ENCODE results near the gene ZFYVE28. TPM values are rescaled to one million over a fixed set of nuclear protein-coding genes. Genes with fewer than 3 reads are reported as not detected.

Gene ZFYVE28
- total RNA-seq, 6 donors from 2014 or later: 10.8 to 51.3 (median 15.2) TPM

GRCh38 chr4:2257361-2258081 is 160.9 kb downstream of the ZFYVE28 start:
- WGBS, 2 donors: 66 to 78% methylated on average over 10 to 14 of the region's 14 CpGs
- no peak for ATAC-seq (ENCODE audit: low FRiP score in 2 of 2)
- Histone ChIP-seq H3K27me3 (no peaks in the 10 kb centered on the region), H3K4me3 (peak overlapping the region in 1 of 4 donors; percentile 79), H3K4me1 (peaks cover 76 to 86% (median 79%) of the 10 kb centered on the region in 4 donors), H3K36me3 (peaks cover 0 to 48% (median 37%) of the 10 kb centered on the region in 4 donors), H3K9me3 (no peaks in the 10 kb centered on the region), H3K27ac (peak overlapping the region; percentile 92 to 98 (median 95))
- DNase-seq: peak; percentile 20 to 76
- TF ChIP-seq POLR2AphosphoS5 (IDR thresholded peaks at IDR 0.05) (no peak), POLR2A (IDR thresholded peaks at IDR 0.05) (no peak), CTCF (IDR thresholded peaks at IDR 0.05) (no peak), EP300 (IDR thresholded peaks at IDR 0.05) (no peak)

- Histone ChIP-seq H3K4me3 (peak overlapping the region in 2 of 4 donors; percentile 21 to 28), H3K36me3 (peaks cover 0 to 55% (median 45%) of the 10 kb centered on the region in 4 donors), H3K4me1 (peaks cover 76 to 90% (median 79%) of the 10 kb centered on the region in 4 donors), H3K27ac (peak overlapping the region; percentile 92 to 98 (median 95)), H3K27me3 (no peaks in the 10 kb centered on the region), H3K9me3 (no peaks in the 10 kb centered on the region)
- TF ChIP-seq POLR2AphosphoS5 (IDR thresholded peaks at IDR 0.05): peak; percentile 91 to 94
- no peak for TF ChIP-seq POLR2A (IDR thresholded peaks at IDR 0.05)
- TF ChIP-seq CTCF (IDR thresholded peaks at IDR 0.05): peak in 1 of 6 experiments; percentile 27
- TF ChIP-seq EP300 (IDR thresholded peaks at IDR 0.05): peak in 3 of 4 donors; percentile 84 to 99 (median 98)
- ATAC-seq (ENCODE audit: low FRiP score in 2 of 2): peak in 1 of 2 donors; percentile 24
- 44 to 70% methylated on average over 5 to 11 of the region's 12 CpGs for WGBS, 2 donors
- peak; percentile 60 to 82 for DNase-seq
These were observed 161.7 kb downstream of the ZFYVE28 start for GRCh38 chr4:2256781-2257191.

GRCh38 chr4:2256156-2256731 is 162.2 kb downstream of the ZFYVE28 start:
- Histone ChIP-seq H3K36me3 (peaks cover under 1 to 60% (median 50%) of the 10 kb centered on the region in 4 donors), H3K9me3 (no peaks in the 10 kb centered on the region), H3K27ac (peak overlapping the region; percentile 92 to 98 (median 95)), H3K4me1 (peaks cover 76 to 90% (median 79%) of the 10 kb centered on the region in 4 donors), H3K4me3 (peak overlapping the region in 2 of 4 donors; percentile 21 to 28), H3K27me3 (no peaks in the 10 kb centered on the region)
- TF ChIP-seq CTCF (IDR thresholded peaks at IDR 0.05) (no peak), EP300 (IDR thresholded peaks at IDR 0.05) (no peak), POLR2AphosphoS5 (IDR thresholded peaks at IDR 0.05) (peak in 1 of 2 donors; percentile 52), POLR2A (IDR thresholded peaks at IDR 0.05) (peak in 1 of 4 donors; percentile 22)
- WGBS, 2 donors: 35% methylated on average over 8 of the region's 8 CpGs; no CpG with 5 or more reads in 1 of the 2 donors
- DNase-seq (peak; percentile 50 to 53), ATAC-seq (ENCODE audit: low FRiP score in 2 of 2) (peak in 1 of 2 donors; percentile 2)

GRCh38 chr4:2255501-2256155 is 162.8 kb downstream of the ZFYVE28 start:
- peaks cover 6 to 66% (median 56%) of the 10 kb centered on the region in 4 donors for H3K36me3 ChIP-seq
- TF ChIP-seq CTCF (IDR thresholded peaks at IDR 0.05) (no peak), POLR2A (IDR thresholded peaks at IDR 0.05) (peak in 1 of 4 donors; percentile 9)
- H3K4me1 ChIP-seq: peaks cover 73 to 85% (median 76%) of the 10 kb centered on the region in 4 donors
- ATAC-seq (ENCODE audit: low FRiP score in 2 of 2) (no peak), DNase-seq (peak; percentile 26 to 76)
- H3K4me3 ChIP-seq: peak overlapping the region in 2 of 4 donors; percentile 21 to 28
- H3K27ac ChIP-seq: peak overlapping the region; percentile 92 to 98 (median 95)
- whole genome bisulfite sequencing, 2 donors: 0 to 33% methylated on average over 2 to 18 of the region's 18 CpGs
- H3K9me3 ChIP-seq: no peaks in the 10 kb centered on the region
- H3K27me3 ChIP-seq: no peaks in the 10 kb centered on the region
